Muscle layer of colon (tissue), 2 donors: ENCODE measurements around the gene ITGA11.
A peak's percentile ranks its signal among the peaks of the same experiment; 100 is the strongest.

Experiments
- H3K27ac ChIP-seq: one replicate; pipeline ENCODE4 v1.7.0; 2013; ENCODE audit warnings: low read depth, mild to moderate bottlenecking, low read length, moderate library complexity
- H3K27me3 ChIP-seq, 2 donors: one replicate each; pipeline ENCODE4 v1.7.0; 2013; ENCODE audit warnings: low read length in 2 of 2, mild to moderate bottlenecking in 2 of 2; ENCODE audit not compliant: insufficient read depth in 2 of 2, control insufficient read depth in 1 of 2
- H3K36me3 ChIP-seq: one replicate; pipeline ENCODE4 v1.7.0; 2013; ENCODE audit warnings: mild to moderate bottlenecking, low read length; ENCODE audit not compliant: insufficient read depth
- H3K4me1 ChIP-seq: one replicate; pipeline ENCODE4 v1.7.0; 2013; ENCODE audit warnings: mild to moderate bottlenecking, low read length; ENCODE audit not compliant: insufficient read depth
- H3K4me3 ChIP-seq, 2 donors: one replicate each; pipeline ENCODE4 v1.7.0; 2013; ENCODE audit warnings: low read length in 2 of 2, low read depth in 1 of 2, mild to moderate bottlenecking in 1 of 2, moderate library complexity in 1 of 2
- H3K9ac ChIP-seq: one replicate; pipeline ENCODE4 v1.7.0; 2013; ENCODE audit warnings: low read length
- H3K9me3 ChIP-seq: one replicate; pipeline ENCODE4 v1.7.0; 2013; ENCODE audit warnings: mild to moderate bottlenecking, low read length
- donor health status: abdominal sarcoma.
- donor health status: Adenocarcinoma of cecum.

ITGA11 gene

GRCh38 chr15:68284616-68285258 is 147.2 kb downstream of the ITGA11 start:
- no peaks in the 10 kb centered on the region for H3K9me3 ChIP-seq
- H3K4me3 ChIP-seq, result no peak overlapping the region
- no peak overlapping the region for H3K27ac ChIP-seq
- H3K27me3 ChIP-seq, result no peaks in the 10 kb centered on the region
- peaks cover 12% of the 10 kb centered on the region for H3K36me3 ChIP-seq
- H3K9ac ChIP-seq, result no peak overlapping the region
- H3K4me1 ChIP-seq, result peaks cover 42% of the 10 kb centered on the region

- Histone ChIP-seq H3K36me3 (peaks cover 7% of the 10 kb centered on the region), H3K4me1 (peaks cover 42% of the 10 kb centered on the region), H3K27ac (no peak overlapping the region)
These were observed 148.6 kb downstream of the ITGA11 start for GRCh38 chr15:68283401-68283800.

GRCh38 chr15:68281008-68281407 is 151.0 kb downstream of the ITGA11 start:
- H3K9ac ChIP-seq, result peak overlapping the region; percentile 97
- H3K9me3 ChIP-seq, result no peaks in the 10 kb centered on the region
- H3K27ac ChIP-seq, result no peak overlapping the region
- peaks cover 45% of the 10 kb centered on the region for H3K4me1 ChIP-seq
- peaks cover 7% of the 10 kb centered on the region for H3K36me3 ChIP-seq
- no peaks in the 10 kb centered on the region for H3K27me3 ChIP-seq
- H3K4me3 ChIP-seq, result peak overlapping the region in 1 of 2 donors; percentile 97

More at GRCh38 chr15:68283401-68283800, 148.6 kb downstream of the ITGA11 start:
- Histone ChIP-seq H3K9ac (no peak overlapping the region), H3K9me3 (no peaks in the 10 kb centered on the region), H3K4me3 (no peak overlapping the region), H3K27me3 (no peaks in the 10 kb centered on the region)

- H3K27me3 ChIP-seq, result no peaks in the 10 kb centered on the region
- peak overlapping the region; percentile 96 to 97 for H3K4me3 ChIP-seq
- H3K36me3 ChIP-seq, result peaks cover 7% of the 10 kb centered on the region
- peaks cover 39% of the 10 kb centered on the region for H3K4me1 ChIP-seq
- H3K9me3 ChIP-seq, result no peaks in the 10 kb centered on the region
- H3K9ac ChIP-seq, result peak overlapping the region; percentile 97
- H3K27ac ChIP-seq, result peak overlapping the region; percentile 91
These were observed 151.9 kb downstream of the ITGA11 start for GRCh38 chr15:68279779-68280753.

GRCh38 chr15:68278595-68279405 is 153.2 kb downstream of the ITGA11 start:
- H3K9me3 ChIP-seq, result no peaks in the 10 kb centered on the region
- no peaks in the 10 kb centered on the region for H3K27me3 ChIP-seq
- no peaks in the 10 kb centered on the region for H3K36me3 ChIP-seq
- peaks cover 39% of the 10 kb centered on the region for H3K4me1 ChIP-seq
- peak overlapping the region; percentile 96 to 97 for H3K4me3 ChIP-seq
- H3K27ac ChIP-seq, result peak overlapping the region; percentile 91
- peak overlapping the region; percentile 97 for H3K9ac ChIP-seq

GRCh38 chr15:68278345-68278594 is 153.7 kb downstream of the ITGA11 start:
- Histone ChIP-seq H3K9ac (peak overlapping the region; percentile 97), H3K4me1 (peaks cover 39% of the 10 kb centered on the region), H3K4me3 (peak overlapping the region; percentile 96 to 97), H3K36me3 (no peaks in the 10 kb centered on the region), H3K27ac (peak overlapping the region; percentile 91), H3K27me3 (no peaks in the 10 kb centered on the region), H3K9me3 (no peaks in the 10 kb centered on the region)

- peaks cover 39% of the 10 kb centered on the region for H3K4me1 ChIP-seq
- H3K9ac ChIP-seq, result peak within 1 kb of the TSS; percentile 97
These were observed 154.2 kb downstream of the ITGA11 start, which contains the start of gene FEM1B for GRCh38 chr15:68277603-68278344. Gene FEM1B, plus strand, starts transcription at chr15:68277745. Its CDS starts 673 bp downstream, at chr15:68278418.

GRCh38 chr15:68277131-68277602 is 154.8 kb downstream of the ITGA11 start:
- Histone ChIP-seq H3K27me3 (no peaks in the 10 kb centered on the region), H3K4me3 (peak overlapping the region; percentile 96 to 97), H3K27ac (peak overlapping the region; percentile 91), H3K4me1 (peaks cover 39% of the 10 kb centered on the region), H3K9me3 (no peaks in the 10 kb centered on the region), H3K9ac (peak overlapping the region; percentile 97), H3K36me3 (no peaks in the 10 kb centered on the region)

More at GRCh38 chr15:68277603-68278344, 154.2 kb downstream of the ITGA11 start, which contains the start of gene FEM1B:
- Histone ChIP-seq H3K27me3 (no peaks in the 10 kb centered on the region), H3K9me3 (no peaks in the 10 kb centered on the region), H3K4me3 (peak within 1 kb of the TSS; percentile 96 to 97), H3K27ac (peak within 1 kb of the TSS; percentile 91), H3K36me3 (no peaks in the 10 kb centered on the region)

- Histone ChIP-seq H3K36me3 (no peaks in the 10 kb centered on the region), H3K27me3 (no peaks in the 10 kb centered on the region), H3K4me1 (peaks cover 40% of the 10 kb centered on the region), H3K27ac (peak overlapping the region; percentile 91), H3K9me3 (no peaks in the 10 kb centered on the region), H3K9ac (peak overlapping the region; percentile 97), H3K4me3 (peak overlapping the region; percentile 96 to 97)
These were observed 155.3 kb downstream of the ITGA11 start for GRCh38 chr15:68276668-68277067.

GRCh38 chr15:68275165-68275746 is 156.7 kb downstream of the ITGA11 start:
- Histone ChIP-seq H3K27me3 (no peaks in the 10 kb centered on the region), H3K4me3 (no peak overlapping the region), H3K4me1 (peaks cover 30% of the 10 kb centered on the region), H3K36me3 (no peaks in the 10 kb centered on the region), H3K27ac (peak overlapping the region; percentile 91), H3K9ac (no peak overlapping the region), H3K9me3 (no peaks in the 10 kb centered on the region)
